Uterus (tissue), 4 donors: ENCODE measurements around the gene KRTAP5-10. TPM values are rescaled to one million over a fixed set of nuclear protein-coding genes. Genes with fewer than 3 reads are reported as not detected.

Experiments used
- DNase-seq, 2 donors: peaks; one replicate each; pipeline ENCODE4 v3.0.0-alpha.2; 2019 to 2020
- H3K27ac ChIP-seq, 2 donors: fragments of 200-600 bp; sonication (generic); 1 replicate in 1 of 2; 2 replicates in 1 of 2; pipeline ENCODE4 v1.5.1; 2016 to 2018
- H3K27me3 ChIP-seq, 2 donors: fragments of 200-600 bp; sonication (generic); one replicate each; pipeline ENCODE4 v1.5.1; 2018 to 2019; ENCODE audit warnings: control low read depth in 1 of 2
- H3K36me3 ChIP-seq, 2 donors: fragments of 200-600 bp; sonication (generic); one replicate each; pipeline ENCODE4 v1.5.1; 2019; ENCODE audit warnings: control low read depth in 1 of 2
- H3K4me1 ChIP-seq, 2 donors: fragments of 200-600 bp; sonication (generic); one replicate each; pipeline ENCODE4 v1.5.1; 2018 to 2019; ENCODE audit warnings: control low read depth in 1 of 2
- H3K4me3 ChIP-seq, 2 donors: fragments of 200-600 bp; sonication (generic); 1 replicate in 1 of 2; 2 replicates in 1 of 2; pipeline ENCODE4 v1.5.1; 2018 to 2019; ENCODE audit warnings: mild to moderate bottlenecking in 1 of 2
- H3K9me3 ChIP-seq, 2 donors: fragments of 200-600 bp; sonication (generic); one replicate each; pipeline ENCODE4 v1.5.1; 2019; ENCODE audit warnings: control low read depth in 1 of 2
- CTCF ChIP-seq, 4 experiments: fragments of 200-600 bp in 2 of 4; fragments of 450-650 bp in 2 of 4; sonication (generic) in 2 of 4; IDR thresholded peaks; one replicate each; pipeline ENCODE4 v1.5.1; 2016 to 2019; ENCODE audit warnings: antibody characterized with exemption in 4 of 4, mild to moderate bottlenecking in 2 of 4, moderate library complexity in 1 of 4
- POLR2A ChIP-seq, 2 donors: fragments of 450-650 bp; IDR thresholded peaks; one replicate each; pipeline ENCODE4 v1.6.1; 2016; ENCODE audit warnings: antibody characterized with exemption in 2 of 2, mild to moderate bottlenecking in 1 of 2, moderate library complexity in 1 of 2
- intact Hi-C: fragments of 100-400 bp; cut with DNase I; formaldehyde crosslinking; loops from one replicate; pipeline ENCODE4 v1.15.1; 2023; ENCODE audit warnings: low total_unique reads
- total RNA-seq, 4 donors: library from RNA; depleted of rRNA in 3 of 4; stranded (reverse); fragments of >200 nt in 3 of 4; gene quantifications; one replicate each; pipeline versions ENCODE4 v1.1.0 to v1.2.4, GENCODE V29; 2014 to 2023
- donor health status: DM: yes; HTN: yes; CAD: no.

The KRTAP5-10 gene
- total RNA-seq, 4 donors from 2014 or later, result 0.37 TPM; not detected in 3

GRCh38 chr11:71556018-71556417 lies 9.3 kb upstream of the KRTAP5-10 start:
- H3K4me1 ChIP-seq, result no peaks in the 10 kb centered on the region
- no peak overlapping the region for H3K27ac ChIP-seq
- TF ChIP-seq POLR2A (IDR thresholded peaks at IDR 0.05) (no peak), CTCF (IDR thresholded peaks at IDR 0.05) (no peak)
- H3K36me3 ChIP-seq, result no peaks in the 10 kb centered on the region
- H3K9me3 ChIP-seq, result no peaks in the 10 kb centered on the region
- intact Hi-C loops, result no loop called here
- no peak overlapping the region for H3K4me3 ChIP-seq
- no peaks in the 10 kb centered on the region for H3K27me3 ChIP-seq
- DNase-seq, result no peak

- intact Hi-C loops, result no loop called here
Measured at GRCh38 chr11:71557257-71557656, 8.1 kb upstream of the KRTAP5-10 start.

GRCh38 chr11:71558996-71559395 lies 6.4 kb upstream of the KRTAP5-10 start:
- TF ChIP-seq POLR2A (IDR thresholded peaks at IDR 0.05) (no peak), CTCF (IDR thresholded peaks at IDR 0.05) (no peak)
- no peaks in the 10 kb centered on the region for H3K4me1 ChIP-seq
- no peak overlapping the region for H3K27ac ChIP-seq
- H3K36me3 ChIP-seq, result no peaks in the 10 kb centered on the region
- no peaks in the 10 kb centered on the region for H3K27me3 ChIP-seq
- no peak for DNase-seq
- no peaks in the 10 kb centered on the region for H3K9me3 ChIP-seq
- intact Hi-C loops, result no loop called here
- H3K4me3 ChIP-seq, result no peak overlapping the region

More at GRCh38 chr11:71557257-71557656, 8.1 kb upstream of the KRTAP5-10 start:
- Histone ChIP-seq H3K36me3 (no peaks in the 10 kb centered on the region), H3K4me3 (no peak overlapping the region), H3K9me3 (no peaks in the 10 kb centered on the region), H3K4me1 (no peaks in the 10 kb centered on the region), H3K27me3 (no peaks in the 10 kb centered on the region), H3K27ac (no peak overlapping the region)
- no peak for DNase-seq
- TF ChIP-seq POLR2A (IDR thresholded peaks at IDR 0.05) (no peak), CTCF (IDR thresholded peaks at IDR 0.05) (no peak)

- intact Hi-C loops, result no loop called here
- no peaks in the 10 kb centered on the region for H3K9me3 ChIP-seq
- DNase-seq, result no peak
- TF ChIP-seq POLR2A (IDR thresholded peaks at IDR 0.05) (no peak), CTCF (IDR thresholded peaks at IDR 0.05) (no peak)
- H3K4me3 ChIP-seq, result no peak overlapping the region
- H3K27ac ChIP-seq, result no peak overlapping the region
- H3K27me3 ChIP-seq, result no peaks in the 10 kb centered on the region
- H3K4me1 ChIP-seq, result no peaks in the 10 kb centered on the region
- no peaks in the 10 kb centered on the region for H3K36me3 ChIP-seq
Measured at GRCh38 chr11:71562120-71562519, 3.2 kb upstream of the KRTAP5-10 start.

GRCh38 chr11:71563406-71563805 lies 2.0 kb upstream of the KRTAP5-10 start:
- DNase-seq, result no peak
- H3K27ac ChIP-seq, result no peak overlapping the region
- H3K9me3 ChIP-seq, result no peaks in the 10 kb centered on the region
- TF ChIP-seq CTCF (IDR thresholded peaks at IDR 0.05) (no peak), POLR2A (IDR thresholded peaks at IDR 0.05) (no peak)
- no peak overlapping the region for H3K4me3 ChIP-seq
- H3K4me1 ChIP-seq, result no peaks in the 10 kb centered on the region
- no peaks in the 10 kb centered on the region for H3K36me3 ChIP-seq
- intact Hi-C loops, result no loop called here
- no peaks in the 10 kb centered on the region for H3K27me3 ChIP-seq
